Mesendoderm (in vitro differentiated cells): ENCODE data around the gene LAPTM5.

Experiments used
- DNase-seq: peaks from one replicate; pipeline ENCODE4 v3.0.0; 2013
- H2AK5ac ChIP-seq: 2 replicates; pipeline ENCODE4 v1.6.1; 2013; ENCODE audit warnings: low read length, inconsistent platforms
- H2BK120ac ChIP-seq: 2 replicates; pipeline ENCODE4 v1.6.1; 2013; ENCODE audit warnings: low read depth, mild to moderate bottlenecking, low read length, moderate library complexity, mixed read lengths
- H2BK15ac ChIP-seq: replicated peaks from 2 replicates; pipeline ENCODE4 v1.6.1; 2013; ENCODE audit warnings: low read depth, mild to moderate bottlenecking, moderate library complexity
- H2BK5ac ChIP-seq: 2 replicates; pipeline ENCODE4 v1.6.1; 2013; ENCODE audit warnings: low read length, inconsistent platforms
- H3K18ac ChIP-seq: 2 replicates; pipeline ENCODE4 v1.6.1; 2013; ENCODE audit warnings: mild to moderate bottlenecking, low read length, mixed read lengths
- H3K23ac ChIP-seq: one replicate; pipeline ENCODE4 v1.6.1; 2013; ENCODE audit warnings: low read length
- H3K27ac ChIP-seq: 2 replicates; pipeline ENCODE4 v1.5.1; 2013; ENCODE audit warnings: low read depth, mild to moderate bottlenecking, inconsistent platforms, low read length, moderate library complexity
- H3K27me3 ChIP-seq: 2 replicates; pipeline ENCODE4 v1.6.1; 2013; ENCODE audit warnings: low read length, control low read depth, mild to moderate bottlenecking, inconsistent platforms; ENCODE audit not compliant: insufficient read depth, poor library complexity
- H3K36me3 ChIP-seq: 2 replicates; pipeline ENCODE4 v1.6.1; 2013; ENCODE audit warnings: low read length, inconsistent platforms; ENCODE audit not compliant: control insufficient read depth, insufficient read depth
- H3K4ac ChIP-seq: one replicate; pipeline ENCODE4 v1.6.1; 2013; ENCODE audit warnings: low read depth, mild to moderate bottlenecking, low read length, moderate library complexity
- H3K4me1 ChIP-seq: 2 replicates; pipeline ENCODE4 v1.6.1; 2013; ENCODE audit warnings: low read depth, low read length, inconsistent platforms; ENCODE audit not compliant: control insufficient read depth
- H3K4me2 ChIP-seq: 2 replicates; pipeline ENCODE4 v1.6.1; 2013; ENCODE audit warnings: low read length
- H3K4me3 ChIP-seq: 2 replicates; pipeline ENCODE4 v1.5.1; 2013; ENCODE audit warnings: mild to moderate bottlenecking, low read length
- H3K56ac ChIP-seq: one replicate; pipeline ENCODE4 v1.6.1; 2013; ENCODE audit warnings: low read length
- H3K79me1 ChIP-seq: 2 replicates; pipeline ENCODE4 v1.6.1; 2013; ENCODE audit warnings: low read length, inconsistent platforms
- H3K79me2 ChIP-seq: 2 replicates; pipeline ENCODE4 v1.6.1; 2013; ENCODE audit warnings: mild to moderate bottlenecking, low read length; ENCODE audit not compliant: control insufficient read depth, insufficient read depth
- H3K9ac ChIP-seq: 2 replicates; pipeline ENCODE4 v1.6.1; 2013; ENCODE audit warnings: low read length, inconsistent platforms
- H4K5ac ChIP-seq: one replicate; pipeline ENCODE4 v1.6.1; 2013; ENCODE audit warnings: low read length
- H4K8ac ChIP-seq: one replicate; pipeline ENCODE4 v1.6.1; 2013; ENCODE audit warnings: low read depth, mild to moderate bottlenecking, control low read depth, low read length, moderate library complexity
- WGBS: extraction: QIAGEN DNeasy Blood & Tissue Kit; methylation state at CpG from one replicate; pipeline ENCODE4 v1.1.7; 2013; ENCODE audit warnings: low lambda C conversion rate, missing lambda C conversion rate; ENCODE audit not compliant: insufficient coverage; ENCODE audit errors: extremely low coverage; 5-methylcytosine and 5-hydroxymethylcytosine counted together

Gene LAPTM5

DNA sequence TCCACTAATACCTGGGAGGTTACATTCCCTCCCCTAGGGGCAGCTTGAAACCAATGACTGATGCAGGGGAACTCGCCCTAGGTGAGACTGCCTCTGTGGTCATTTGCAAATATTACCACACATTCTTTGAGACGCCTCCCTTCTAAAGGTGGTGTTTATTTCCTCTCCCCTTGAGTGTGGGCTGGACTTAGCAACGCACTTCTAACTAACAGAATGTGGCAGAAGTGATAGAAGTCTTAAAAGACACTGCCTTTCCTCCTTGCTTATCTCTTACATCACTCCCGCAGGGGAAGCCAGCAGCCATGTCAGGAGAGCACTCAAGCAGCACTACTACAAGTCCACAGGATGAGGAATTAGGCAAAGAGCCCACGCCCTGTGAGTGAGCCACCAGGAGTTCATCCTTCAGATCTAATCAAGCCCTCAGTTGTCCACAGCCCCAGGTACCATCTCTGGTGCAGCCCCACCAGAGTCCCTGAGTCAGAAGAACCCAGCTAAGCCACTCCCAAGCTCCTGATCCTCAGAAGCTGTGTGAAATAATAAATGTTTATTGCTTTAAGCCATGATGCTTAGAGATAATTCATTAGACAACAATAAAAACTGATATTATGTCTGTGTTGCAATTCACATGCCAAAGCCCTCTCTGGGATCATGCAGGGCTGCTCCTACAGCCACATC, 19.4 kb downstream of the LAPTM5 start:
- peaks cover 7% of the 10 kb centered on the region for H3K4me1 ChIP-seq
- H4K8ac ChIP-seq: no peak overlapping the region
- H3K36me3 ChIP-seq: no peaks in the 10 kb centered on the region
- H2BK120ac ChIP-seq: no peak overlapping the region
- H3K4me3 ChIP-seq: no peak overlapping the region
- H2BK15ac ChIP-seq: no peak overlapping the region
- no peak overlapping the region for H2BK5ac ChIP-seq
- H3K4me2 ChIP-seq: no peak overlapping the region
- WGBS: no CpG with 5 or more reads among the region's 5 CpGs
- no peak overlapping the region for H2AK5ac ChIP-seq
- peak; percentile 57 for DNase-seq
- H3K23ac ChIP-seq: no peak overlapping the region
- no peak overlapping the region for H4K5ac ChIP-seq
- no peak overlapping the region for H3K27ac ChIP-seq
- no peak overlapping the region for H3K56ac ChIP-seq
- no peaks in the 10 kb centered on the region for H3K27me3 ChIP-seq
- no peaks in the 10 kb centered on the region for H3K79me1 ChIP-seq
- no peak overlapping the region for H3K18ac ChIP-seq
- H3K9ac ChIP-seq: no peak overlapping the region
- no peaks in the 10 kb centered on the region for H3K79me2 ChIP-seq
- no peak overlapping the region for H3K4ac ChIP-seq

DNA sequence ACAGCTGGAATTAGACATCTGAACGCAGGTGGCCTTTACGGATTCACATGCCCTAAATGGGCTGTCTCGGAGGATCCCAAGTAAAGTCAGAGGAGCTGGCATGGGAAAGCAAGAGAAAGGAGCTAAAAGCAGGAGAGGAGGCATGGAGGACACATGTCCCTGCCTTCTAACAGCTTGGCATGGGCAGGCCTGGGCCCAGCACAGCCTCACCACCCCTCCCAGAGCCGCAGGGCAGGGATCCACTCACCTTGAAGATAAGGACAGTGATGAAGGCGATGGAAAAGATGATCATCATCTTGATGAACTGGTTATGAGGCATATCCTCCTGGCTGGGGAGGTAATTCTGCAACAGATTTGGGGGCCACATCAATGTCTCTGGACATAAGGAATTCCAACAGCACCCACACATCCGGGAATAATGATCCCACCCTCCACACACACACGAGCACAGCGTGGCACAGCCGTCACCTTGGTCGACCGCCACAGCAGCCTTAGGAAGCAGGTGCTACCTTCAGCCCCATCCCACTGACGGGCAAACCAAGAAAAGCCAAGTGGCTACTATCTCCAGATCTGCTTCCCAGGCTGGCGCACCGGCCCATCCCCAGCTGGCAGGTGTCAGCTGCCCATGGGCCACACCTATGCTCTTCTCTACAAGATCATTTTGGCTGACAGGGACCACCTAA, 20.1 kb downstream of the LAPTM5 start:
- no CpG with 5 or more reads among the region's 14 CpGs for WGBS
- H3K4me3 ChIP-seq: no peak overlapping the region

DNA sequence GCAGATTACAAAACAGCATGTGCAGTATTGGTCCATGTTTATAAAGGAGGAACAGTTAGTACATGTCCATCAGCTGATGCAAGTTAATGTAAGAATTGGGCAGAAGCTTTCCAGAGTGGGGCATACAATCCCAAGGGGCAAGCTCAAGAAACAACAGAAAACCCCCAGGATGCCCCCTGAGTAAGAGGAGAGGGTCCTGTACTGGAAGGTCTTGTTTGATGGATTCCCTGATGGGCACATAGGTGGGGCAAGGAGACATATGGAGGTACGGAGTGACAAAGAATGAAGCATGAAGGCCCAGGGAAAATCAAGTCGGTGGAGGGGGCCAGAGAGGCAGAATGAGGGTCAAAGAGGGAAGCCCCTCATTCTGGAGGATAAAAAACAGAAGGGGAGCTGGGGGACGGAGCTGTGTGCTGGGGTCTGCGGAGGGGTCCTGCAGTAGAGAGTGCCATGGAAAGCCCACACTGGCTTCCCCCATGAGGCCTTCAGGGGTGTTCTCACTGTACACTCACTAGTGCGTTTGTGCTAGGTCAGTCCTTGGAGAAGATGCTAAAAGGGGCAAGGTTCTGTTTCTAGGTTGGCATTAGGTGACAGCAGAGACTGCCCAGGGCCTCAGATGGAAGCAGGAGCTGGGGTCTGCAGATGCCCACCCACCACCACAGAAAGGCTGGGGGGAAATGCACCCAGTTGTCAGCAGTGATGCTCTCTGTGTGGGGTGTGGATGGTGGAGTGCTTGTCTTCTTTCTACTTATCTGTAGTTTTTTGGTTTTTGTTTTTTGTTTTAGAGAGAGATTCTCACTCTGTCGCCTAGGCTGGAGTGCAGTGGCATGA, 21.7 kb downstream of the LAPTM5 start:
- no peak overlapping the region for H3K18ac ChIP-seq
- H3K27ac ChIP-seq: no peak overlapping the region
- peaks cover 3% of the 10 kb centered on the region for H3K4me1 ChIP-seq
- H2BK120ac ChIP-seq: no peak overlapping the region
- no peaks in the 10 kb centered on the region for H3K27me3 ChIP-seq
- H3K9ac ChIP-seq: no peak overlapping the region
- WGBS: no CpG with 5 or more reads among the region's 6 CpGs
- H2BK15ac ChIP-seq: no peak overlapping the region
- no peak overlapping the region for H3K4ac ChIP-seq
- H3K4me3 ChIP-seq: no peak overlapping the region
- H2BK5ac ChIP-seq: no peak overlapping the region
- no peak overlapping the region for H4K8ac ChIP-seq
- DNase-seq: no peak
- no peak overlapping the region for H3K56ac ChIP-seq
- no peak overlapping the region for H3K4me2 ChIP-seq
- no peak overlapping the region for H3K23ac ChIP-seq
- H4K5ac ChIP-seq: no peak overlapping the region
- no peaks in the 10 kb centered on the region for H3K36me3 ChIP-seq
- H3K79me2 ChIP-seq: no peaks in the 10 kb centered on the region
- no peak overlapping the region for H2AK5ac ChIP-seq
- no peaks in the 10 kb centered on the region for H3K79me1 ChIP-seq

More for the DNA sequence above, 20.1 kb downstream of the LAPTM5 start:
- H3K56ac ChIP-seq: no peak overlapping the region
- no peak overlapping the region for H3K23ac ChIP-seq
- no peaks in the 10 kb centered on the region for H3K79me2 ChIP-seq
- H2BK15ac ChIP-seq: no peak overlapping the region
- no peak overlapping the region for H3K9ac ChIP-seq
- H3K4ac ChIP-seq: no peak overlapping the region
- H4K5ac ChIP-seq: no peak overlapping the region
- no peak overlapping the region for H3K18ac ChIP-seq
- no peaks in the 10 kb centered on the region for H3K79me1 ChIP-seq
- no peaks in the 10 kb centered on the region for H3K36me3 ChIP-seq
- H4K8ac ChIP-seq: no peak overlapping the region
- H2BK5ac ChIP-seq: no peak overlapping the region
- H3K4me1 ChIP-seq: peaks cover 7% of the 10 kb centered on the region
- DNase-seq: no peak
- H3K27ac ChIP-seq: no peak overlapping the region
- no peak overlapping the region for H2AK5ac ChIP-seq
- no peak overlapping the region for H2BK120ac ChIP-seq
- H3K4me2 ChIP-seq: no peak overlapping the region
- H3K27me3 ChIP-seq: no peaks in the 10 kb centered on the region

DNA sequence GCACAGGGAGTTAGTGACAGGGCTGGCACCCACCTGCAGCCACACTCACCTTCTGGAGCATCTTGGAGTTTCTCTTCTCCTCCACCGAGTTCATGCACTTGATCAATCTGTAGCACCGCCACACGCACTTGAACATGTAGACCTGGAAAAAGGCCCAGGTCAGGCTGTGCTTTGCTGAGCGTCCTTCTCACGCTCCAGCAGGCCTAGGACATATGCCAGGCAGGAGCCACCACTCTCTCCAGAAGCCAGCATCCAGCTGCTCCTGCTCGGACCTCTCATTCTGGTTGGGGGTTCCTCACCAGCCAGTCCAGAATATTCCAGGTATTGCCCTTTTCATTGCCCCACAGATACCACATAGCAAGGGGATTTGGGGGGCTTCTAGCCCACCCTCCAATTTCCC, 22.4 kb downstream of the LAPTM5 start:
- Histone ChIP-seq H3K9ac (no peak overlapping the region), H4K8ac (no peak overlapping the region), H3K36me3 (no peaks in the 10 kb centered on the region), H2BK5ac (no peak overlapping the region), H3K56ac (no peak overlapping the region), H3K4me2 (no peak overlapping the region), H2BK120ac (no peak overlapping the region), H3K27ac (no peak overlapping the region), H2BK15ac (no peak overlapping the region), H3K18ac (no peak overlapping the region), H3K79me2 (no peaks in the 10 kb centered on the region), H3K4me1 (peaks cover 2% of the 10 kb centered on the region), H3K4me3 (no peak overlapping the region), H3K4ac (no peak overlapping the region), H3K79me1 (no peaks in the 10 kb centered on the region), H3K23ac (no peak overlapping the region), H3K27me3 (no peaks in the 10 kb centered on the region), H4K5ac (no peak overlapping the region), H2AK5ac (no peak overlapping the region)
- no peak for DNase-seq
- no CpG with 5 or more reads among the region's 6 CpGs for WGBS

DNA sequence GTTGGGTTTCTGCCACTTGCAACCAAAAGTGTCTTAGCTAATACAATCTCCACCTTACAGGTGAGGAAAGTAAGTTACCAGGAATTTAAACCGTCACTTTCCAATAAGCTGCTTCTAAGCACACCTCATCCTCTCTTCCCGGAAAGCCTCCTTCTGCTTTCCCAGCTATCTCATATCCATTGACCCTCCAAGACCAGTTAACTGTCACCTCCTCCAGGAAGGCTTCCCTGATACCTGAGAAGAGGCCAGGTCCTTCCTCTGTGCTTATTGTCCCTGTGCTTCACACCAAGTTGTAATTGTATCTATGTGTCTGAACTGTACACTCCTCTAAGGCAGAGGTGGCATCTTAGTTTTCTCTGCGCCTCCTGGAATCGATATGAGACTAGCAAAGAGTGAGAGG, 23.0 kb downstream of the LAPTM5 start:
- H4K5ac ChIP-seq: no peak overlapping the region
- H3K36me3 ChIP-seq: no peaks in the 10 kb centered on the region
- no peak overlapping the region for H3K4me2 ChIP-seq
- no CpG with 5 or more reads among the region's 4 CpGs for WGBS
- H3K4ac ChIP-seq: no peak overlapping the region
- no peak overlapping the region for H3K23ac ChIP-seq
- no peak overlapping the region for H2AK5ac ChIP-seq
- H3K79me2 ChIP-seq: no peaks in the 10 kb centered on the region
- H2BK15ac ChIP-seq: no peak overlapping the region
- no peak overlapping the region for H3K27ac ChIP-seq
- H2BK5ac ChIP-seq: no peak overlapping the region
- H3K27me3 ChIP-seq: no peaks in the 10 kb centered on the region
- no peak overlapping the region for H4K8ac ChIP-seq
- DNase-seq: no peak
- H3K79me1 ChIP-seq: no peaks in the 10 kb centered on the region
- no peak overlapping the region for H2BK120ac ChIP-seq
- no peaks in the 10 kb centered on the region for H3K4me1 ChIP-seq
- no peak overlapping the region for H3K9ac ChIP-seq
- no peak overlapping the region for H3K18ac ChIP-seq
- no peak overlapping the region for H3K56ac ChIP-seq
- no peak overlapping the region for H3K4me3 ChIP-seq
